AG10803 (cell line): ENCODE measurements around the gene RIMBP2.

Source experiments
- DNase-seq: peaks from one replicate; pipeline ENCODE4 v3.0.0; 2010; ENCODE audit warnings: low read depth
- H3K4me3 ChIP-seq: 2 replicates; pipeline ENCODE4 v1.5.1; 2011; ENCODE audit warnings: mild to moderate bottlenecking, low read length, control low read depth
- CTCF ChIP-seq: conservative IDR thresholded peaks from 2 replicates; pipeline ENCODE4 v1.5.1; 2011; ENCODE audit warnings: mild to moderate bottlenecking, low read length, control low read depth, inconsistent platforms

RIMBP2 gene

GRCh38 chr12:130577351-130577750 is 138.7 kb downstream of the RIMBP2 start:
- TF ChIP-seq CTCF: no peak
- no peak for DNase-seq
- no peak overlapping the region for H3K4me3 ChIP-seq

DNA sequence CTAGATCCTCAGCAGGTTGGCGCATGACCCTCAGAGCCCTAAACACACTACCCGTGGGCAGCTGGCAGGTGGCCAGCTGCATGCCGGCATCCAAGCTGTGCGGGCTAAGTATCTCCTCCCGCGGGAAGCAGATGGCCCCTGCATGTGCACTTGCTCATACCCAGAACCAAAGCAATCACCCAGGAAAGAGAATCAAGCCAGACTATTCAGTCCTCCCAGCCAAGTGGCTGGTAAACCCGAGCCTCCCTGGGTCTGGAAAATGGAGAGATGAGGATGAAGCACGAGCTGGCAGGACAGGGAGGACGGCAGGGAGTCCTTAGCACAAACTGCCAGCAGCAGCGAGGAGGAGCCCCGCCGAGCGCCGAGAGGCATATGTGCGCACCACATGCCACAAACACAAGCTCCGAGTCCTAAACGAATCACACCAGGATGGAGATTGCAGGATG is 139.7 kb downstream of the RIMBP2 start:
- no peak for DNase-seq

DNA sequence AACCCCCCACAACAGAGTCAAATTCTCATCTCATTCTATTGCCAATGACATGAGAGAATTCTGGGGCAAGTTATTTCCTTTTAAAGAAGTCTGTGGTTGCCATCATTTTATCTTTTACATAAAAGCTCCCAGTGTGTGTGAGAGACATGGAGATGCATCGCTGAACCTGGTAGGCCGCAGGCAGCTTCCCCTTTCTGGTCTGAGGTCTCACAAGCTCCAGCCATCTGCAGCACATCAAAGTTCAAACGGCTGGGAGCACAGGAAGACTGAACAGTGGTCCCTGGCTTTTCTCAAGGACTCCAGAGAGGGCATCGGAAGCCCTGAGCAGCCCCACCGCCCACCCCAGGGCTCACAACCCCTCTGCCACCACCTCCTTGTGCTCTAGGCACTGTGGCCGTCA is 141.7 kb downstream of the RIMBP2 start:
- H3K4me3 ChIP-seq: no peak overlapping the region
- DNase-seq: no peak
- TF ChIP-seq CTCF: no peak

More for the DNA sequence above, 139.7 kb downstream of the RIMBP2 start:
- no peak for TF ChIP-seq CTCF
- no peak overlapping the region for H3K4me3 ChIP-seq

DNA sequence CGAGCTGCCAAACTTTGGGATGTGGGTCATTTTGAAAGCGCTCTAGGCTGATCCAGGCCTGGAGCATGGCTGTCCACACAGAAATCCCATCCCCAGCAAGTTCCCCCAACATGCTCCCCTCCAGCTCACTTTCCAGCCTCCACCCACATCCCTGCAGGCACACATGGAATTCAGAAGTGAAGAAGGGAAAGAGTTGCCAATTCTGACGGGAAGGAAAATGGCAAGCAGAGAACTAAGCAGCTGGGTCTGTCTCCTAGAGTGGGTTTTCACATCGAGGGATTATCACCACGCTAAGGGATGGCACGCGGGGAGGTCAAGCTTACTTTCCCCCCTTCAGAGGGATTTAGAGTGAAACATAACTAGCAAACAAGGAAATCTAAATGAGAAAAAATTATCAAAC is 142.3 kb downstream of the RIMBP2 start:
- H3K4me3 ChIP-seq: no peak overlapping the region
- no peak for TF ChIP-seq CTCF
- DNase-seq: no peak

GRCh38 chr12:130573235-130573634 is 142.9 kb downstream of the RIMBP2 start:
- TF ChIP-seq CTCF: no peak
- no peak for DNase-seq
- H3K4me3 ChIP-seq: no peak overlapping the region

- DNase-seq: no peak
- H3K4me3 ChIP-seq: no peak overlapping the region
- TF ChIP-seq CTCF: no peak
Observed at GRCh38 chr12:130572553-130572952, 143.5 kb downstream of the RIMBP2 start.

- no peak for TF ChIP-seq CTCF
- no peak for DNase-seq
- no peak overlapping the region for H3K4me3 ChIP-seq
Observed at GRCh38 chr12:130571734-130572133, 144.4 kb downstream of the RIMBP2 start.
